HEK293T (cell line): ENCODE results near the gene STK4.

Experiments used
- CTCF ChIA-PET: fragments of 350-600 bp; formaldehyde crosslinking; extraction: SDS; loops from one replicate; lab custom pipeline; 2021; ENCODE audit warnings: antibody characterized with exemption, inconsistent platforms; lab: Yijun Ruan, JAX
- POLR2A ChIA-PET: fragments of 350-600 bp; formaldehyde crosslinking; extraction: SDS; loops from one replicate; lab custom pipeline; 2020; ENCODE audit warnings: antibody characterized with exemption, inconsistent platforms; lab: Yijun Ruan, JAX
- DNase-seq: peaks from one replicate; pipeline ENCODE4 v3.0.0; 2012; ENCODE audit warnings: mixed read lengths; ENCODE audit errors: extremely low spot score
- ARNT ChIP-seq: fragments of 450-650 bp; IDR thresholded peaks from 2 replicates; pipeline ENCODE4 v1.6.1; 2017; ENCODE audit warnings: mild to moderate bottlenecking
- BHLHE40 ChIP-seq: fragments of 450-650 bp; IDR thresholded peaks from 2 replicates; pipeline ENCODE4 v1.6.1; 2016; ENCODE audit warnings: mild to moderate bottlenecking, moderate library complexity, borderline replicate concordance
- CTBP1 ChIP-seq: fragments of 450-650 bp; IDR thresholded peaks from 2 replicates; pipeline ENCODE4 v1.6.1; 2016; ENCODE audit warnings: borderline replicate concordance
- ELF4 ChIP-seq: fragments of 450-650 bp; IDR thresholded peaks from 2 replicates; pipeline ENCODE4 v1.6.1; 2017; ENCODE audit warnings: antibody characterized with exemption
- FOXA1 ChIP-seq: fragments of 450-650 bp; IDR thresholded peaks from 2 replicates; pipeline ENCODE4 v1.6.1; 2016; ENCODE audit warnings: mild to moderate bottlenecking
- FOXK2 ChIP-seq: fragments of 450-650 bp; IDR thresholded peaks from 2 replicates; pipeline ENCODE4 v1.6.1; 2016; ENCODE audit warnings: mild to moderate bottlenecking
- FOXM1 ChIP-seq: fragments of 450-650 bp; IDR thresholded peaks from 2 replicates; pipeline ENCODE4 v1.6.1; 2017; ENCODE audit warnings: mild to moderate bottlenecking, borderline replicate concordance
- HDGF ChIP-seq: fragments of 450-650 bp; IDR thresholded peaks from 2 replicates; pipeline ENCODE4 v1.6.1; 2017; ENCODE audit warnings: antibody characterized with exemption, borderline replicate concordance
- L3MBTL2 ChIP-seq: fragments of 450-650 bp; conservative IDR thresholded peaks from 2 replicates; pipeline ENCODE4 v1.6.1; 2016; ENCODE audit warnings: mild to moderate bottlenecking
- LEF1 ChIP-seq: fragments of 450-650 bp; IDR thresholded peaks from 2 replicates; pipeline ENCODE4 v1.6.1; 2017; ENCODE audit warnings: mild to moderate bottlenecking, borderline replicate concordance
- NFRKB ChIP-seq: fragments of 450-650 bp; IDR thresholded peaks from 2 replicates; pipeline ENCODE4 v1.6.1; 2016; ENCODE audit warnings: mild to moderate bottlenecking, moderate library complexity
- SP1 ChIP-seq: fragments of 450-650 bp; IDR thresholded peaks from 2 replicates; pipeline ENCODE4 v1.6.1; 2017
- SUZ12 ChIP-seq: fragments of 450-650 bp; IDR thresholded peaks from 2 replicates; pipeline ENCODE4 v1.6.1; 2016; ENCODE audit warnings: mild to moderate bottlenecking
- TARDBP ChIP-seq: fragments of 450-650 bp; IDR thresholded peaks from 2 replicates; pipeline ENCODE4 v1.6.1; 2016
- ZNF384 ChIP-seq: fragments of 450-650 bp; IDR thresholded peaks from 2 replicates; pipeline ENCODE4 v1.6.1; 2016
- TF ChIP-seq, protein P1 (sequence below): fragments of 450-650 bp; IDR thresholded peaks from 2 replicates; pipeline ENCODE4 v1.6.1; 2016

Gene STK4

DNA sequence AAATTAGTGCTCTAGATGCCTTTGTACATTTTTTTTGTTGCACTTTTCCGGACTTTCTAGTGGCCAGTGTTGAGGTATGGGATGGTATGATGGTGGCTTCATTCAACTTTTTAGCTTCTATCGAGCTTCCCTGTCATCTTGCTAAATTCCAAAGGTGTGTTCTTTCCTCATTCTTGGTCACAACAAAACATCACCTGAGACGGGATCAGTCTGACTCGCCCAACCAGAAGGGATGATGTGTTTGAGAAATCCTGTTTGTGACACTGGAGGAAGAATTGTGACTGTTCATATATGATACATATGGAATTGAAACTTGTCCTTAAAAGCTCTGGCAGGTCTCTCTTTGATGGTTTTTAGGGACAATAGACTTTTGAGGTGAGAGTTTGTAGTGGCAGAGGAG, 100.8 kb downstream of the STK4 start:
- POLR2A ChIA-PET = no interaction called here
- no peak for DNase-seq
- TF ChIP-seq, protein P1, sequence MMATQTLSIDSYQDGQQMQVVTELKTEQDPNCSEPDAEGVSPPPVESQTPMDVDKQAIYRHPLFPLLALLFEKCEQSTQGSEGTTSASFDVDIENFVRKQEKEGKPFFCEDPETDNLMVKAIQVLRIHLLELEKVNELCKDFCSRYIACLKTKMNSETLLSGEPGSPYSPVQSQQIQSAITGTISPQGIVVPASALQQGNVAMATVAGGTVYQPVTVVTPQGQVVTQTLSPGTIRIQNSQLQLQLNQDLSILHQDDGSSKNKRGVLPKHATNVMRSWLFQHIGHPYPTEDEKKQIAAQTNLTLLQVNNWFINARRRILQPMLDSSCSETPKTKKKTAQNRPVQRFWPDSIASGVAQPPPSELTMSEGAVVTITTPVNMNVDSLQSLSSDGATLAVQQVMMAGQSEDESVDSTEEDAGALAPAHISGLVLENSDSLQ = no peak
- TF ChIP-seq L3MBTL2 = no peak
- CTCF ChIA-PET = no interaction called here

DNA sequence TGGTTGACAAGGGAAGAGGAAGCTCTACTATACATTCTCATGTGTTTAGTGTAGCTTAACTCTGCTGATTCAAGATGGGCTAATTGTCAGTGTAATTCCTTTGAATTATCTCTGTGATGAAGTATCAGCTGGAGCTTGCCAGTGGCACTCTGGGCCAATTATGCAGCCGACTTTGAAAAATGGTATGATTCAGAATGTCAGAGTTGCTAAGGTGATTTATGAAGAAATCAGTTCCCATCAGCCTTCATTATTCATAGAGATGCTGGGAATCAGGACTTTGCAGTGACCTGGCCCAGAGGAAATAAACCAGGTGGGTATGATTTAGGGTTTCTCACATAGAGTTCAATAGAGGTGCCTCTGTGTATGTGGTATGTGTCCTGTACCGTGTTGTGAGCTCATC, 101.2 kb downstream of the STK4 start:
- ChIA-PET CTCF (no interaction called here), POLR2A (no interaction called here)
- TF ChIP-seq NFRKB (no peak), SP1 (no peak), CTBP1 (no peak), FOXK2 (no peak), HDGF (no peak), ELF4 (no peak), LEF1 (no peak), SUZ12 (no peak), BHLHE40 (no peak), ZNF384 (no peak), L3MBTL2 (no peak), TARDBP (no peak), FOXM1 (no peak), ARNT (no peak), FOXA1 (no peak)
- TF ChIP-seq, protein P1 = no peak
- no peak for DNase-seq

DNA sequence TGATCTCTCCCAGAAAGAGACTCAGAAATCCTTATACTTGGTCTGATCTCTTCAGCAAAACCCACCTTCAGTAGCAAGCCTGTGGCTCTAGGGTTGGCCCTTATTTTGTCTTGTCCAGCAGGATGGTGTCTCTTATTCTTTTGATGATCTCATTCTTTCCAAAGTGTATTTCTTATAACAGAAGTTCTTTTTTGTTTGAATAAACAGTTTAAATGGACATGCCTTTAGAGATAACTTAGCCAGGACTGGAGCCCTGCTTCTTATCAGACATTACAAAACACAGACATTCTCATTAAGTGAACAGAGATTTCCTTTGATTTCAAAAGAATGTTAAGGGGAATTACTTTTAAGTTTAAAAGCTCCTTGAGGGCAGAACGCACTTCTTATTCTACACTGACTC, 102.9 kb downstream of the STK4 start:
- CTCF ChIA-PET = no interaction called here
- POLR2A ChIA-PET = no interaction called here
- DNase-seq = no peak
- TF ChIP-seq HDGF (no peak), ELF4 (no peak), FOXK2 (no peak), LEF1 (no peak), SP1 (no peak)

DNA sequence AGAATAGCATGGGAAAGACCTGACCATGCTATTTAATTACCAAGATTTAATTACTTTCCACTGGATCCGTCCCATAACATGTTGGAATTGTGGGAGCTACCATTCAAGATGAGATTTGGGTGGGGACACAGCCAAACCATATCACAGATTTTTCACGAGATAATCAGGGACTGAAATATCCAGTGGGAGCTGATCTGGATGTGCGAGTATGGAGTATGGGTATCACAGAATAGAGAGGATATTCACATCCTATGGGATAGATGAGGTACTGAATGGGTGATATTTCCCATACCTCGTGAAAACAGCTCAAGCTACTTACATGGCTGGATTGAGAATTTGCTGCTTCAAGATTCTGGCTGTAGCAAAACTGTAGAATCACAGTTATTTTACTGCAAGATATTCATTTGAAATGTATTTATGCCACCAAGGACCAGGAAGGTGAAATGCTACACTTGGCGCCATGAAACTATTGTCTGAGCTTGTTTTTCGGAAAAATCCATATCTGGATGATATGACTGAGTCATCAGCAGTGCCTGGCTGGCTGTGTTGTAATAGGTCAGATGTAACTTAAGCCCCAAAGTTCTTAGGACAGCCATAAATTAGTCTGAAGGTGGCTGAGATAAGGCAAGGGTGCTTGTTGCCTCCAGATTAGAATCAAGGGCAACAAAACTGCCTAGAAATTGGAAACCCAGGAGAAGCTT, 104.8 kb downstream of the STK4 start:
- DNase-seq = peak; percentile 38
- no peak for TF ChIP-seq ARNT
- ChIA-PET POLR2A (interaction anchor here (0.5 to 0.6 kb wide), 2 partner anchors 29 to 36 kb away, joined by 3 read pairs; no protein-coding TSS in a partner anchor), CTCF (interaction anchor here (0.8 to 2.7 kb wide), 4 partner anchors 23 to 42 kb away, joined by 3 to 12 read pairs (median 6); no protein-coding TSS in a partner anchor)

DNA sequence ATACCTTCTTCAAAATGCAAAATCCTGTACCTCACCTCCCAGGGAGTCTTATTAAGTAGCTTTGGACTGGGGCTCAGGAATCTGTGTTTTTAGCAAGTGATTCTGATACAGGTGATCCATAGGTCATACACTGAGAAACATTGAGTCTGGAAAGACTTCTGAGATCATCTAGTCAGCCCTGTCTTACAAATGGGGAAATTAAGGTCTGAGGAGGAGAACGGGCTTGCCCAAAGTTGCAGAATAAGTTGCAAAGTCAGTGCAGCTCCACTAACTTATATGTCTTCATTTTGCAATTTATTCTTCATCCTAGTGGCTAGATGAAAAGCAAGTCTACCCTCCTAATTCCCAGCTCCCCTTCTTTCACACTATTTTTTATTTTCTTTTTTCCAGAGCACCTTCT, 105.8 kb downstream of the STK4 start:
- ChIA-PET POLR2A (no interaction called here), CTCF (interaction anchor here (0.8 to 2.7 kb wide), 4 partner anchors 22 to 41 kb away, joined by 3 to 12 read pairs (median 6); no protein-coding TSS in a partner anchor)
- no peak for DNase-seq
- no peak for TF ChIP-seq L3MBTL2
- no peak for TF ChIP-seq ZNF384
- TF ChIP-seq FOXM1 = no peak
- TF ChIP-seq ELF4 = no peak
- no peak for TF ChIP-seq TARDBP
- no peak for TF ChIP-seq SP1
- TF ChIP-seq NFRKB = no peak
- TF ChIP-seq FOXA1 = no peak

DNA sequence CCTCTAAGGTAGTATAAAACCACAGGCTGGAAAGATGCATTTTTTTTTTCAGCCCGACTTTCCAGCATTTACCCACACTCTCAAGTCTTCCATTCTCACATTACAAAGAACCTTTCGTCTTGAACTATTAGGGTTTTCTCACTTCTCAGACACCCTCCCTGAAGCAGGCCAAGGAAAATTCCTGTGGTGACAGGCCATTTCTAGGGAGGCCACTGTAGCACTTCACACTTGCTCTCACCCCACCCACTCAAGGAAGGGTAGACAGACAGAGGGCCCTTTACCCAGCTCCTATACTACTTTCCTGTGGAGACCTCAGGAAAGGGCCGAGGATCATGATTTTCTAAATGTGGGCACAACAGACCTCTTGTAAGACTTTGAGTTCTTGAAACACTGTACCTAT, 106.9 kb downstream of the STK4 start:
- no peak for DNase-seq
- ChIA-PET CTCF (no interaction called here), POLR2A (no interaction called here)
- no peak for TF ChIP-seq BHLHE40
- no peak for TF ChIP-seq FOXK2
- no peak for TF ChIP-seq TARDBP
- no peak for TF ChIP-seq LEF1
- TF ChIP-seq ZNF384 = no peak
- no peak for TF ChIP-seq HDGF
- no peak for TF ChIP-seq ELF4
- TF ChIP-seq NFRKB = no peak
- no peak for TF ChIP-seq FOXA1
- TF ChIP-seq, protein P1 = no peak
- no peak for TF ChIP-seq ARNT
- TF ChIP-seq L3MBTL2 = no peak

DNA sequence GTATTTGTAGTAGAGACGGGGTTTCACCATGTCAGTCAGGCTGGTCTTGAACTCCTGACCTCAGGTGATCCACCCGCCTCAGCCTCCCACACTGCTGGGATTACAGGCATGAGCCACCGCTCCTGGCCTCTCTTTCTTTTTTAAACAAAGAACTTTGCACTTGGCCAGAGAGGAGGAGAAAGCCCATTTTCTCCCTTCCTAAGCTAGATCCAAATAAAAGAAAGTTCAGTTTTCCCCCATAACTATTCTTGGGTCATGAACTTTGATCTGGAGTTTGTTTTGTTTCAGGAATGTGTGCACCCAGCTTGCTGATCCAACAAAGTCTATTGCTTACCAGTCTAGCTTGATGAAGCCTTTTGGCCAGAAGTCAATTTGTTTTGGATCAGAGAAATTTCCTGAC, 111.2 kb downstream of the STK4 start:
- ChIA-PET CTCF (interaction anchor here (3.4 kb wide), 1 partner anchor 18 kb away, joined by 10 read pairs; no protein-coding TSS in a partner anchor), POLR2A (no interaction called here)
- DNase-seq = no peak
- TF ChIP-seq FOXK2 = no peak
- TF ChIP-seq FOXA1 = no peak
- no peak for TF ChIP-seq FOXM1
- TF ChIP-seq ARNT = no peak
- TF ChIP-seq TARDBP = no peak
- TF ChIP-seq BHLHE40 = no peak
- no peak for TF ChIP-seq HDGF
- no peak for TF ChIP-seq ELF4
- TF ChIP-seq L3MBTL2 = no peak
- no peak for TF ChIP-seq LEF1
- TF ChIP-seq SUZ12 = no peak
